Mucosa of descending colon (tissue), 3 donors: ENCODE data around the gene APP. TPM values are rescaled to one million over a fixed set of nuclear protein-coding genes. Genes with fewer than 3 reads are reported as not detected.
A peak's percentile ranks its signal among the peaks of the same experiment; 100 is the strongest.

Source experiments
- ATAC-seq: fragments of 200-7000 bp; cut with Tn5 transposase; one replicate; pipeline ENCODE4 v1.9.1; 2020; ENCODE audit warnings: mild to moderate bottlenecking, moderate library complexity
- DNase-seq, 3 donors: peaks; one replicate each; pipeline ENCODE4 v3.0.0-alpha.2; 2020
- H3K36me3 ChIP-seq: fragments of 200-600 bp; one replicate; pipeline ENCODE4 v1.8.0; 2021; ENCODE audit warnings: low read depth, mild to moderate bottlenecking
- H3K4me1 ChIP-seq: fragments of 200-600 bp; one replicate; pipeline ENCODE4 v1.8.0; 2021; ENCODE audit warnings: low read depth, mild to moderate bottlenecking
- H3K4me3 ChIP-seq: fragments of 200-600 bp; one replicate; pipeline ENCODE4 v1.8.0; 2021; ENCODE audit warnings: mild to moderate bottlenecking
- H3K9me3 ChIP-seq: fragments of 200-600 bp; one replicate; pipeline ENCODE4 v1.8.0; 2021; ENCODE audit warnings: mild to moderate bottlenecking
- intact Hi-C, 2 donors: fragments of 100-400 bp; cut with DNase I in 1 of 2; cut with micrococcal nuclease in 1 of 2; formaldehyde crosslinking; loops; one replicate each; pipeline versions ENCODE4 v1.11.0 to v1.11.1; 2022; cut with DNase I, micrococcal nuclease
- total RNA-seq, 3 donors: library from RNA; stranded (reverse); fragmentation: NEBNext Ultra II Directional in 2 of 3; extraction: Animal tissue kit (Norgen Biotek cat#: 25700) in 2 of 3; gene quantifications; one replicate each; pipeline versions ENCODE4 v1.2.1 to v1.2.4, GENCODE V29; 2021 to 2023
- TF ChIP-seq, protein P1 (sequence below): fragments of 200-600 bp; IDR thresholded peaks from one replicate; pipeline ENCODE4 v1.8.0; 2022; ENCODE audit warnings: antibody characterized with exemption, mild to moderate bottlenecking
- donor health status: DM: no; HTN: no; CAD: no; lungs with moderate emphysema.
- donor health status: DM: no; HTN: no; CAD: no.
- donor health status: DM: no; HTN: yes; CAD: no.

Gene APP
- total RNA-seq, 3 donors from 2014 or later: 573 to 666 (median 579) TPM

DNA sequence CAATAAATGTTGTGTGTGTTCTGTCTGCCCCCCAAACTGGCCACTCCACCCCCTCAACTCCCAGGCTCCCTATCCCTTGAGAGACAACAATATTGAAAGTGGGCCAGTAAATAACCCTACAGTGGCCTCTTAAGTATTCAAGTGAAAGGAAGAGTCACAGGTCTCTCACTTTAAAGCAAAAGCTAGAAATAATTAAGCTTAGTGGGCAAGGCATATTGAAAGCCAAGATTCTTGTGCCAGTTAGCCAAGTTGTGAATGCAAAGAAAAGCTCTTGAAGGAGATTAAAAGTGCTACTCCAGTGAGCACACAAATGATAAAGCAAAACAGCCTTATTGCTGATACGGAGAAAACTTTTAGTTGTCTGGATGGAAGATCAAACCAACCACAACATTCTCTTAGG is 277.4 kb downstream of the APP start:
- Histone ChIP-seq H3K36me3 (no peaks in the 10 kb centered on the region), H3K4me1 (peaks cover 23% of the 10 kb centered on the region), H3K4me3 (no peak overlapping the region), H3K9me3 (no peaks in the 10 kb centered on the region)
- TF ChIP-seq, protein P1, sequence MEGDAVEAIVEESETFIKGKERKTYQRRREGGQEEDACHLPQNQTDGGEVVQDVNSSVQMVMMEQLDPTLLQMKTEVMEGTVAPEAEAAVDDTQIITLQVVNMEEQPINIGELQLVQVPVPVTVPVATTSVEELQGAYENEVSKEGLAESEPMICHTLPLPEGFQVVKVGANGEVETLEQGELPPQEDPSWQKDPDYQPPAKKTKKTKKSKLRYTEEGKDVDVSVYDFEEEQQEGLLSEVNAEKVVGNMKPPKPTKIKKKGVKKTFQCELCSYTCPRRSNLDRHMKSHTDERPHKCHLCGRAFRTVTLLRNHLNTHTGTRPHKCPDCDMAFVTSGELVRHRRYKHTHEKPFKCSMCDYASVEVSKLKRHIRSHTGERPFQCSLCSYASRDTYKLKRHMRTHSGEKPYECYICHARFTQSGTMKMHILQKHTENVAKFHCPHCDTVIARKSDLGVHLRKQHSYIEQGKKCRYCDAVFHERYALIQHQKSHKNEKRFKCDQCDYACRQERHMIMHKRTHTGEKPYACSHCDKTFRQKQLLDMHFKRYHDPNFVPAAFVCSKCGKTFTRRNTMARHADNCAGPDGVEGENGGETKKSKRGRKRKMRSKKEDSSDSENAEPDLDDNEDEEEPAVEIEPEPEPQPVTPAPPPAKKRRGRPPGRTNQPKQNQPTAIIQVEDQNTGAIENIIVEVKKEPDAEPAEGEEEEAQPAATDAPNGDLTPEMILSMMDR: no peak
- DNase-seq (no peak), ATAC-seq (no peak)
- intact Hi-C loops: no loop called here

GRCh38 chr21:25891596-25891995 is 279.0 kb downstream of the APP start:
- TF ChIP-seq, protein P1: no peak
- ATAC-seq: no peak
- Histone ChIP-seq H3K4me3 (no peak overlapping the region), H3K36me3 (no peaks in the 10 kb centered on the region), H3K4me1 (peaks cover 25% of the 10 kb centered on the region), H3K9me3 (no peaks in the 10 kb centered on the region)
- no peak for DNase-seq
- intact Hi-C loops: no loop called here

GRCh38 chr21:25890001-25890400 is 280.6 kb downstream of the APP start:
- Histone ChIP-seq H3K36me3 (no peaks in the 10 kb centered on the region), H3K9me3 (no peaks in the 10 kb centered on the region), H3K4me1 (peaks cover 40% of the 10 kb centered on the region), H3K4me3 (no peak overlapping the region)
- ATAC-seq: no peak
- TF ChIP-seq, protein P1: no peak
- intact Hi-C loops: no loop called here
- DNase-seq: no peak

GRCh38 chr21:25888711-25889110 is 281.9 kb downstream of the APP start:
- no peaks in the 10 kb centered on the region for H3K9me3 ChIP-seq
- no peak for DNase-seq
- H3K4me3 ChIP-seq: no peak overlapping the region
- intact Hi-C loops: loop anchor here in 1 of 2 donors (5.0 kb wide), 1 partner anchor 284 kb away; the partner anchor contains the start of gene APP
- H3K4me1 ChIP-seq: peaks cover 47% of the 10 kb centered on the region
- TF ChIP-seq, protein P1: no peak
- no peaks in the 10 kb centered on the region for H3K36me3 ChIP-seq
- ATAC-seq: no peak

GRCh38 chr21:25887646-25888306 is 282.8 kb downstream of the APP start:
- no peak overlapping the region for H3K4me3 ChIP-seq
- TF ChIP-seq, protein P1: no peak
- no peaks in the 10 kb centered on the region for H3K36me3 ChIP-seq
- peaks cover 47% of the 10 kb centered on the region for H3K4me1 ChIP-seq
- no peaks in the 10 kb centered on the region for H3K9me3 ChIP-seq
- ATAC-seq: peak; percentile 92
- peak in 2 of 3 donors; percentile 46 to 78 for DNase-seq
- intact Hi-C loops: loop anchor here in 1 of 2 donors (5.0 kb wide), 1 partner anchor 285 kb away; the partner anchor contains the start of gene APP
